ENCODE results near the gene NT5C. TPM values are rescaled to one million over a fixed set of nuclear protein-coding genes. Genes with fewer than 3 reads are reported as not detected.

NT5C gene
- total RNA-seq, 4 donors from 2014 or later, result 58.6 to 86.7 (median 69.6) TPM

DNA sequence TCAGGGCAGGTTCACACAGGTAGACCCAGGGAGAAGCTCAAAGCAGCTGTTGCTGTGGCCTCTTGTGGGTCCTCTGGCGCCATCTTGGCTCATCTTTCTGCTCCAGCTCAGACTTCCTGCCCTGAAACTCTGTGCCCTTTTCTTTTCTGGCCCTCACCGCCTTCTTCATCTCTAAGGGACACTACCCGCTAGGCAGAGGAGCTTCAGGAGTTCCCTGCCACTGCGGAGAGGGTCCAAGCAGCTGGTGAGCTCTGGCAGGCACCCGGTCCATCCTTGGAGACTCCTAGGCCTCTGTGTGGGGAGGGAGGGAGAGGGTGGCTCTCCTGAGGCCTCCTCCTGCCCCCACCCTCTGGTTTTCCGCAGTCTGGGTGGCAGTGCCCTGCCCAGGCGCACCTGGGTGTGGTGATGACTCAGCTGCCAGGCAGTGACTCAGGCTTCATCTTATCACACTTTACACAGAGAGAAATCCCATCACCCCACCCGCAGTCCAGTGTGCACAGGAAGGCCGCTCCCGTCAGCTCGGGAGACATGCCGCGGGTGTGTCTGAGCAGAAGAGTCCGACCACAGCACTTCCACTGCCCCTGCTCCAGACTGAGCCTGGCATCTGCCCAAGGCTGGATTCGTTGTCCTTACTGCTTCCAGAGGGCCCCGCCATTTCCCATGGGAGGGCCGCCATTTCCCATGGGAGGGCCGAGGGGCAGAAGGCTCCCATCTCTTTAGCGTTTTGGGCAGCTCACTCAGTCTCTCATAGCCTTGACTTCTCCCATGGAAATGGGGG, 7.3 kb downstream of the NT5C start:
- DNase-seq (ENCODE audit: low spot score in 2 of 2), result no peak
- Histone ChIP-seq H3K9me3 (no peaks in the 10 kb centered on the region), H3K36me3 (peaks cover 8% of the 10 kb centered on the region), H3K27me3 (no peaks in the 10 kb centered on the region), H3K4me3 (no peak overlapping the region), H3K27ac (peak overlapping the region; percentile 87), H3K4me1 (peaks cover 23% of the 10 kb centered on the region)
- WGBS, result 64% methylated on average over 10 of the region's 19 CpGs
- TF ChIP-seq POLR2A (IDR thresholded peaks at IDR 0.05) (no peak), POLR2AphosphoS5 (IDR thresholded peaks at IDR 0.05) (peak in 2 of 3 donors; percentile 22 to 48)
- TF ChIP-seq, protein P1, sequence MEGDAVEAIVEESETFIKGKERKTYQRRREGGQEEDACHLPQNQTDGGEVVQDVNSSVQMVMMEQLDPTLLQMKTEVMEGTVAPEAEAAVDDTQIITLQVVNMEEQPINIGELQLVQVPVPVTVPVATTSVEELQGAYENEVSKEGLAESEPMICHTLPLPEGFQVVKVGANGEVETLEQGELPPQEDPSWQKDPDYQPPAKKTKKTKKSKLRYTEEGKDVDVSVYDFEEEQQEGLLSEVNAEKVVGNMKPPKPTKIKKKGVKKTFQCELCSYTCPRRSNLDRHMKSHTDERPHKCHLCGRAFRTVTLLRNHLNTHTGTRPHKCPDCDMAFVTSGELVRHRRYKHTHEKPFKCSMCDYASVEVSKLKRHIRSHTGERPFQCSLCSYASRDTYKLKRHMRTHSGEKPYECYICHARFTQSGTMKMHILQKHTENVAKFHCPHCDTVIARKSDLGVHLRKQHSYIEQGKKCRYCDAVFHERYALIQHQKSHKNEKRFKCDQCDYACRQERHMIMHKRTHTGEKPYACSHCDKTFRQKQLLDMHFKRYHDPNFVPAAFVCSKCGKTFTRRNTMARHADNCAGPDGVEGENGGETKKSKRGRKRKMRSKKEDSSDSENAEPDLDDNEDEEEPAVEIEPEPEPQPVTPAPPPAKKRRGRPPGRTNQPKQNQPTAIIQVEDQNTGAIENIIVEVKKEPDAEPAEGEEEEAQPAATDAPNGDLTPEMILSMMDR (IDR thresholded peaks at IDR 0.05), result no peak

DNA sequence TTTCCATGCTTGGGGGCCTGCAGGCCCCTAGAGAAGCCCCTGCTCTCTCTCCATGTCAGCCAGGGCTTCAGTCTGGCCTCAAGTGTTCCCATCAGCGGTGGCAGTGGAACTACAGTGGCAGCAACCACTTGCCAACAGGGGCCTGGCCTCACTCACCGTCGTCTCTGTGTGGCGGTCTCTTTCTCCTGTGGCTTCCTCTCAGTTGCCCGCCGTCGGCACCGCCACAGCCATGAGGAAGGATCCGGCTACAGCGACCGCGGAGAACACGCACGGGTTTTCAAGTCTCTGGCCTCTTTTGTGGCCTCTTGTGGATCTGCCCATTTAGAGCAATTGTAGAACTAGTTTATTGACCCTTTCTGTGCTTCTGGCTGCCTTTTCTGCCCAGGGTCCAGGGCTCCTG, 13.2 kb downstream of the NT5C start:
- no peak for TF ChIP-seq POLR2A (IDR thresholded peaks at IDR 0.05)
- TF ChIP-seq POLR2AphosphoS5 (IDR thresholded peaks at IDR 0.05), result no peak
- no peak for TF ChIP-seq EP300 (IDR thresholded peaks at IDR 0.05)
- TF ChIP-seq, protein P1 (IDR thresholded peaks at IDR 0.05), result no peak
- no peak for DNase-seq (ENCODE audit: low spot score in 2 of 2)
- Histone ChIP-seq H3K27me3 (no peaks in the 10 kb centered on the region), H3K4me3 (no peak overlapping the region), H3K9me3 (no peaks in the 10 kb centered on the region), H3K27ac (no peak overlapping the region), H3K4me1 (peaks cover 28% of the 10 kb centered on the region), H3K36me3 (no peaks in the 10 kb centered on the region)
- WGBS, result 93% methylated on average over 14 of the region's 14 CpGs

DNA sequence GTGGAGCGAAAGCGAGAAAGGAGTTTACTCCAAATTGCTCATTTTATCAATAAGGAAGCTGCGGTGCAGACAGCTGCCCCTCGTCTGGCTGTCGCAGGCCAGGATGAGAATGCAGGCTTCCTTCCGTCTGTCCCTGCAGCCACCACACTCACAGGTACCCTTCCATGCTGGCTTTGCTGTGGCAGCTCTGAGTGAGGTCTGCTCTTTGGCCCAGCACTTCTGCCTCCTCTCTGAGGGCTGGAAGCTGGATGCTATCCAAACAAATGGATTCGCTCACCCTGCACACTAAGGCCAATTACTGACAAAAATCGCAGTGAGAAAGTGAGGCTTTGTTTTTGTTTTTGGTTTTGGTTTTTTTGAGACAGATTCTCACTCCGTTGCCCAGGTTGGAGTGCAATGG, 14.8 kb downstream of the NT5C start:
- Histone ChIP-seq H3K36me3 (no peaks in the 10 kb centered on the region), H3K4me1 (peaks cover 28% of the 10 kb centered on the region), H3K4me3 (no peak overlapping the region), H3K9me3 (no peaks in the 10 kb centered on the region), H3K27me3 (no peaks in the 10 kb centered on the region), H3K27ac (no peak overlapping the region)
- DNase-seq (ENCODE audit: low spot score in 2 of 2), result no peak
- WGBS, result 90% methylated on average over 9 of the region's 9 CpGs
- TF ChIP-seq POLR2AphosphoS5 (IDR thresholded peaks at IDR 0.05), result no peak
- TF ChIP-seq EP300 (IDR thresholded peaks at IDR 0.05), result no peak
- TF ChIP-seq POLR2A (IDR thresholded peaks at IDR 0.05), result no peak

DNA sequence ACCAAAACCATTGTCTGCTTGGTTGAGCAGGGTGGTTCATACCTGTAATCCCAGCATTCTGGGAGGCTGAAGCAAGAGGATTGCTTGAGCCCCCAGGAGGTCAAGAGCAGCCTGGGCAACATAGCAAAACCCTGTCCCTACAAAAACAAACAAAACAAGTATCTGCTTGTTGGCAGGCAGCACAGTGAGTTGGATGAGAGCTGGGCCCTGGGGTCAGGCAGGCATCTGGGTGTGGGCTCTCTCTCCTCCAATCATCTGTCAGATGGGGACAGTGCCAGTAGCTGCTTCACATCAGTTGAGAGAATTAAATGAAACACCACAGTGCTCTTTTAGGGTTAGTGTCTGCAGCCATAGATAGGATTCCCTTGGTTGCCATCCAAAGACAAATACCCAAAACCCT, 16.0 kb downstream of the NT5C start:
- no peak for TF ChIP-seq POLR2A (IDR thresholded peaks at IDR 0.05)
- no peak for TF ChIP-seq POLR2AphosphoS5 (IDR thresholded peaks at IDR 0.05)
- TF ChIP-seq, protein P1 (IDR thresholded peaks at IDR 0.05), result no peak
- TF ChIP-seq EP300 (IDR thresholded peaks at IDR 0.05), result no peak
- H3K9me3 ChIP-seq, result no peaks in the 10 kb centered on the region
- H3K36me3 ChIP-seq, result no peaks in the 10 kb centered on the region
- H3K4me3 ChIP-seq, result no peak overlapping the region
- peaks cover 29% of the 10 kb centered on the region for H3K4me1 ChIP-seq
- H3K27ac ChIP-seq, result no peak overlapping the region
- no peaks in the 10 kb centered on the region for H3K27me3 ChIP-seq
- DNase-seq (ENCODE audit: low spot score in 2 of 2), result no peak

DNA sequence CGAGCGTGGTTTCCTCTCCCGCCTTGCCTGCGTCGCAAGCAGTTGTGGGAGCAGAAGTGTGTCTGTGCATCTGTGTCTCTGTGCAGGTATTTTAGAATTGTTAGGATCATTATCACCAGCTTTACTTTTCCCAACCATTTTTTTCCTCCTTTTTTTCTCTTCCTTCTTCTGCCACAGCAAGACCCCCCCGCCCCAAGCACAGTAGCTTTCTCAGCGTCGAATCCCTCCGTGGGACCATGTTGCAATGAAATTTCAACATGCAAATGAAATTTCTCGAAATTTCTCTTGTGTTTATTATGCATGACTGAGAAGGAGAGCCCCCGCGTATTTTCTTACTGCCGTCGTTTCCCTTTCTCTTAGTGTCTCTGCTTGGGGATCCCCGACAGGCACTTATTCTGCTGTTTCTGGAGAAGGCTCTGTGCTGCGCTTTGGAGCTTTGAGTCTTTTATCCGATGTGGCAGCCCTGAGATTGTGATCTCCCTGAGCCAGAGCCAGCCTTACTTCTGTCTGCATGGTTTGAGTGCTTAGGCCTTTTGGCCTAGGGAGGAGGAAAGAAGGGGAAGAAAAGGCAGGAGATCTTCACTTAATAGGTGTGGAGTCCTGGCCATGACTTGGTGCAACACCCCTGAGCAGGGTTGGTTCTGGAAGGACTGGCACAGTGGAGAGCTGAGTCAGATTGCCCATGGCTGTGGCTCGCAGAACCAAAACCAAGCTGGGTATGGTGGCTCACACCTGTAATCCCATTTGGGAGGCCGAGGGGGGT, 16.8 kb downstream of the NT5C start:
- peak overlapping the region; percentile 84 for H3K27ac ChIP-seq
- H3K27me3 ChIP-seq, result no peaks in the 10 kb centered on the region
- no peaks in the 10 kb centered on the region for H3K9me3 ChIP-seq
- H3K4me1 ChIP-seq, result peaks cover 34% of the 10 kb centered on the region
- peak overlapping the region; percentile 47 for H3K4me3 ChIP-seq
- H3K36me3 ChIP-seq, result no peaks in the 10 kb centered on the region
- WGBS, result 39% methylated on average over 19 of the region's 19 CpGs
- DNase-seq (ENCODE audit: low spot score in 2 of 2), result no peak
- TF ChIP-seq POLR2A (IDR thresholded peaks at IDR 0.05) (no peak), POLR2AphosphoS5 (IDR thresholded peaks at IDR 0.05) (no peak), EP300 (IDR thresholded peaks at IDR 0.05) (no peak)
- TF ChIP-seq, protein P1 (IDR thresholded peaks at IDR 0.05), result no peak
